Measurements from ENCODE around the gene HCN4. TPM values are rescaled to one million over a fixed set of nuclear protein-coding genes. Genes with fewer than 3 reads are reported as not detected.

Gene HCN4
- total RNA-seq, 1 donor, result not detected

- H3K4me3 ChIP-seq (ENCODE audit: low read depth, low read length), result no peak overlapping the region
- no peak for TF ChIP-seq CTCF (IDR thresholded peaks at IDR 0.05; ENCODE audit: insufficient read depth, low read length)
- no peak for DNase-seq (ENCODE audit: low read depth)
Observed at GRCh38 chr15:73353734-73354133, 15.0 kb downstream of the HCN4 start.

GRCh38 chr15:73352082-73352481 is 16.7 kb downstream of the HCN4 start:
- TF ChIP-seq CTCF (IDR thresholded peaks at IDR 0.05; ENCODE audit: insufficient read depth, low read length), result no peak
- no peak overlapping the region for H3K4me3 ChIP-seq (ENCODE audit: low read depth, low read length)
- peak; percentile 2 for DNase-seq (ENCODE audit: low read depth)

- no peak for DNase-seq (ENCODE audit: low read depth)
- TF ChIP-seq CTCF (IDR thresholded peaks at IDR 0.05; ENCODE audit: insufficient read depth, low read length), result no peak
- no peak overlapping the region for H3K4me3 ChIP-seq (ENCODE audit: low read depth, low read length)
Observed at GRCh38 chr15:73349191-73349590, 19.6 kb downstream of the HCN4 start.

- TF ChIP-seq CTCF (IDR thresholded peaks at IDR 0.05; ENCODE audit: insufficient read depth, low read length), result no peak
- peak; percentile 33 for DNase-seq (ENCODE audit: low read depth)
- H3K4me3 ChIP-seq (ENCODE audit: low read depth, low read length), result no peak overlapping the region
Observed at GRCh38 chr15:73346735-73347312, 21.9 kb downstream of the HCN4 start.

GRCh38 chr15:73345658-73346057 is 23.1 kb downstream of the HCN4 start:
- DNase-seq (ENCODE audit: low read depth), result no peak
- TF ChIP-seq CTCF (IDR thresholded peaks at IDR 0.05; ENCODE audit: insufficient read depth, low read length), result no peak

GRCh38 chr15:73344056-73344455 is 24.7 kb downstream of the HCN4 start:
- no peak for DNase-seq (ENCODE audit: low read depth)
- H3K4me3 ChIP-seq (ENCODE audit: low read depth, low read length), result no peak overlapping the region
- no peak for TF ChIP-seq CTCF (IDR thresholded peaks at IDR 0.05; ENCODE audit: insufficient read depth, low read length)

More at GRCh38 chr15:73345658-73346057, 23.1 kb downstream of the HCN4 start:
- no peak overlapping the region for H3K4me3 ChIP-seq (ENCODE audit: low read depth, low read length)
